HG02610 (cell line): ENCODE data around the gene TTC28.

Experiments used
- ATAC-seq: cut with Tn5 transposase; IDR thresholded peaks from one replicate; pipeline ENCODE4 v1.9.1; 2021; ENCODE audit warnings: mild to moderate bottlenecking, moderate library complexity; ENCODE audit not compliant: unreplicated experiment

TTC28 gene

DNA sequence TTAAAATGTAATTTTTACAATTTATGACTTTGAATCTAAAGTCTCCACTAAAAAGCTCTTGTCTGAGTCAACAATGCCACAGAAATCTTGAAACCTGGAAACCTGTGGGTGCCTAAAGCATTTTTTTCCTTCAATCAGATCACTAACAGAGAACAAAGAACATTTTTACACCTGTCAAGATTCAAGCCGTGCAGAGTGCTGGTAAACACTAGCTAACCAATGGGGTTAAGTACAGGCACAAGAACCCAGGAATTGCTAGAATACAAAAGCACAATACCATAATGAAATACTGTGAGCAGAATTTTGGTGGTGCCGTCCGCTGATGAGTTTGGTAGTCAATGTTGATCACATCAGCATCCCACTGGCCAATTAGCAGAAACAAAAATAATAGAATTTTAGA is 380.3 kb downstream of the TTC28 start:
- no peak for ATAC-seq

DNA sequence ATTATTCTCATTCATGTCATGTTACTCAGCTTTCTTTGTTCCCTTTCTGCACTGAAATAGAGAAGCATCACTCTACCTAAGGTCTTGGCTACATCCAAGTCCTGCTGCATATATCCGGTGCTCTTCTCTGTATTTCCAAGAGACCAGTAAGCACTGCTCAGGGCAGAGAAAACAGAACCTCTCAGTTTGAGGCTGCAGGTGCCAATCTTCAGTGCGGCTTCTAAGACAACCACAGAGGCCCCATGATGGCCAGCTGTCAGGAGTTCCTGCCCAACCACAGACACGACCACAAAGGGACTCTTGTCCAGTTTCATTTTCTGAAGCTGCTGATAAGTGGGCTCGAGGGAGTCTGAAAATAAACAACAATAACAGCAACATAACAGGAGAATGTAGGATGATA is 382.1 kb downstream of the TTC28 start:
- no peak for ATAC-seq

DNA sequence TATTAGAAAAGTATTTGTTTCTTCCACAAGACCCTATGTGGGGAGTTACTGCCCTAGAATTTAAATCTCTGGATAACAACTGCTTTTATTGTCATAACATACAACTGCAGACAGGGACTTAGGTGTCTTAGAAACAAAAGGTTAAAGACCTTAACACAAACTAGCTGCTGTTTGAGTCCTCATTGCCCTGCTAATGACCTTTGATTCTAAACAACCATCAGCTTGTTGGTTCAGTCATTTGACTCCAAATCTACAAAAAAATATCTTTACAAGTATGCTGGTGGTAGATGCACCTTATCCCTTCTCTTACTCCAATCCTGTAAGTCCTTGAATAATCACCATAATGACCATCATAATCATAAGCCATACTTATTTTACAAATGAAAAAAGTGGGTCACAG is 383.2 kb downstream of the TTC28 start:
- ATAC-seq: no peak

DNA sequence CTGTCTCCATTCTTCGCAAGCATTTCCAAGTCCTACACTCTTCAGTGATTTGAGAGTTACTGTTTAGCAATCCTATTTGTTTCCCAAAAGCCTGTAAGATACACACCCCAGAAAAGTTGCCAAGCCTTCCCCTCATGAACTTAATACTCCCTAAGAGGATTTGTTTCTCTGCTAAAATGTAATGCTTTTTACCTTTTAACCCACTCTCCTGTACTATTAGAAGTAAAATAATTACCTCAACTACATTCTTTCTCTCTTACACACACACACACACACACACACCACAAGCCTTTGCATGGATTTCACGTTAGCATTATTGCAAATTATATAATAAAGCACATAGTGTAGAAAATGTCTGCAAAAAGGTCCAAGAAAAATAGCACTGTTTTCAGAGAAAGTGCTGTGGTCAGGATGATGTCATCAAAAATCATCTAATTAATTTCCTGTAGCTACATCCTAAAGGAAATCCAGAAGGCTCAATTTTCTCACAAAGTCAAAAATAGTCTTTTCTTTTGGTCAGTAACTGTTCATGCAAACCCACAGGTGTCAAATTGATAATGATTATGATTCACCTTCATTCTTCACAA is 396.5 kb downstream of the TTC28 start:
- no peak for ATAC-seq

DNA sequence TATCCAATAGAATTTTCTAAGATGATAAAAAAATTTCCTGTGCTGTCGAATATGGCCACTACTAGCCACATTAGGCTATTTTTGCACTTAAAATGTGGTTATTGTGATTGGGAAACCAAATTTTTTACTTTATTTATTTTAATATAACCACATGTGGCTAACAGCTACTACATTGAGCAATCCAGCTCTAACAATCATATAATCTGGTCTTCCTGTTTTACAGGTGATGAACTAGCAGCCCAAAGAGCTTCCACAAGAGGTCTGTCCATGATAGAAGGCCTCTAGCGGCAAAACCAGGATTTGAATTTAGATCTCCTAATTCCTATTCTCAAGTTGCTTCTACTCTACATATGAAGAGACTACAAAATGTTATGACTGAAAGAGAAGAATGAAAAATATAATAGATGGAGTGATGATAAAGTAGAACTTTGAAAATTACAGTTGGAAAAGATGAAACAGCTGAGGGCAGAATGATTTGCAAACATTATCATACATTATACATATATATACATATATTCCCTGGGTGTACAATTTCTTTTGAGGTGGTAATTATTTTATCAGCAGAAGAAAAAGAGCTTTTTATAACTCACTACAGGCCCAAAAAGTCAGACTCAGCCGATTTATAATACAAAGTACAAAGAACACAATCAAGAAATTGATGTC is 397.1 kb downstream of the TTC28 start:
- no peak for ATAC-seq

DNA sequence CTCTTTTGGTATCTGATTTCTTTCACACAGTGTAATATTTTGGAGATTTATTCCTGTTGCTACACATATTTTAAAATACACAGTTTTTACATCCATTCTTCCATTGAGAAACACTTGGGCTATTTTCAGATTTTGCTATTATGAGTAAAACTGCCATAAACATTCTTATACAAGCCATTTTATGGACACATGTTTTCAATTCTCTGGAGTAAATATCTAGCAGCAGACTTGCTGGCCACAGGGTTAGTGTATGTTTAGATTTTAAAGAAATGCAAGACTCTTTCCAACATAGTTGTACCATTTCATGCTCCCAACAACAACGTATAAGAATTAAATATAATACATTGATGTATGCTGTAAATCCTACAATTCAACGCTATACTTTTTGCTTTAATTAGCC is 399.8 kb downstream of the TTC28 start:
- ATAC-seq: no peak

DNA sequence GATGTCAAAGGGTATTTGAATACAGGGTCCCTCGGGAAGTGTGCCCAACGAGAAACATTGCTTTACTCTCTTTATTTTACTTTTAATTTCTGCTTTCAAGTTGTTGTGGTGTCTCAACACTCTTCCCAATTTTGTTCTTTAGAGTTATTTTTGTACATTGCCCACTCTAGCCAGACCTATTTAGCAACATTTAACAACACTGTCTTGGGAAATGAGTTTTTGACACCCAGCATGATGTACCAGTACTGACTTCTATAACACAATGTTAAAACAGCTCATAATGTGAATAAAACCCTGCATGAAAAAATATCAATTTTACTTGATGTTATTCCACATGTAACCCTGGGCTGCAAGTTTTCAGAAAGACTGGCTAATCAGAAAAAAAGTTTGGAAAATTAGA is 410.4 kb downstream of the TTC28 start:
- no peak for ATAC-seq

DNA sequence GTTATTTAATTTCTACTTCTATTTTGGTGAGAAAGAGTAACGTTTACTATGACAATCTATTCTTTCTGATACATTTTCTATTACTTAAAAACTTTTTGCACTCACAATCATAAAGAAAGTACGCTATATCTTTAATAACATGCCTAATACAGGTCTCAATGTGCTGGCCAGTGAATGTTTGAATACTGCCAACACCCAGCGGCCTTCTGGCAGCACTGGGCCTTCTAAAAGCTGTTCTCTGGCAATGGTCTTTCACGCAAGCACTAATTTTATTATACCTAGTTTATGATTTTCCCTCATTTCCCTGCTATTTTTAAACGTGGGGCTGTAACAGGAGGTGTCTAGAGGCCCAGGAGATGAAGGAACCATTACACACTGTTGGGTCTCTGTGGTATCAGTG is 410.8 kb downstream of the TTC28 start:
- no peak for ATAC-seq

DNA sequence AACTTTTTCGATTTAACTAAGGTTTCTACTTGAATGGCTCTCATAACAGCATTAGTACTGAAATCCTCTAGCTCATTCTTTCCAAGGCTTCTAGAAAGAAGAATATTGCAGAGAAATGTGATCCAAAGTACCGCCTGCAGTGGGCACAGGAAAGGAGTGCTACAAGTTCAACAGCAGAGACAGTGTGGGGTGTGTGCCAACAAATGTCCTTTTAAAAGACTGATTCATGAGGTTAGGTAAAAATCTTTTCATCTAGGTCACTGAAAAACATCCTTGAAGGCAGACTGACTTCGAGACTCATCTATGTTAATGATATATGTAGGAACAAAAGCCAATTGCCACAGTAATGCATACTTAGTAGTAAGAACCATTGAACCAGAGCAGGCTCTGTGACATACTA is 411.5 kb downstream of the TTC28 start:
- no peak for ATAC-seq

DNA sequence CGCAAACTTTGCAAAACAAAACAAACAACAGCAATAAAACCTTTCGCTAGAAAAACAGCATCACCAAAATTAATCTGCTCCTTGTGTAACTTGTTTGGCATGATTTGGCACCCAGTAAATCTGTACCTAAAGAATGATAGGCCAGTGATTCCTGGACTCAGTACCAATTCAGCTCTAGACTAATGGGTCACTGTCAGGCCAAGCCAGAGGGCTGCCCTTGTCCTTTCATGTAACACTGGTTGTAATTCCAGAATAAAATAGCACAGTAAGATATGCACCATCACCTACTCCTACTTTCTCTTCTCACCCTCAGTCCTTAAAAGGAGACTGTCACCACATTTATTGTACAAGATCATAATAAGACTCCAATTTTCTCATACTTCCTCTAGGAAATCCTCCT is 419.0 kb downstream of the TTC28 start:
- ATAC-seq: no peak

DNA sequence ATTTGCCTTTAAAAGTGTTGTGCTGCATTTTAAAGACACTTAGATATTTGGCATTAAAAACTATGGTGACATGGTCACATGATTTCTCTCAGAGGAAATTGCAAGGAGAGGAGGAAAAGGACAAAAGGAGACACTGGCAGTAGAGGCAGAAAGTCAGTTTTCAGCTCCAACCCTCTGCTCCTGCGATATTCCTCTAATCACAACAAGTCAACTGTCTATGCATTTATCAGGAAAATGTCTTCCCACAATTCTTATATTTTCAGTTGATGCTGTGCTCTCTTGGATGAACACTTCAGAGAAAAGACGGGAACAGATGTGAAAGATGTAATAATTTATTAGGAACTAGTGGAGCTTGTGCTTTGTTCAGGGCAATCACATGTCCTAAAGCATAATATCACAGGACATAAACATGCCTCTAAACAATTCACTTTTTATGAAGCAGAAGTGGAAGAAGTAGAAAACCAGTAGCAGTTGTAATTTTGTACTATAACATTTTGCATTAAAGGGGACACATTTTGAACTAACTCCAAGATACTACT is 419.8 kb downstream of the TTC28 start:
- ATAC-seq: no peak

DNA sequence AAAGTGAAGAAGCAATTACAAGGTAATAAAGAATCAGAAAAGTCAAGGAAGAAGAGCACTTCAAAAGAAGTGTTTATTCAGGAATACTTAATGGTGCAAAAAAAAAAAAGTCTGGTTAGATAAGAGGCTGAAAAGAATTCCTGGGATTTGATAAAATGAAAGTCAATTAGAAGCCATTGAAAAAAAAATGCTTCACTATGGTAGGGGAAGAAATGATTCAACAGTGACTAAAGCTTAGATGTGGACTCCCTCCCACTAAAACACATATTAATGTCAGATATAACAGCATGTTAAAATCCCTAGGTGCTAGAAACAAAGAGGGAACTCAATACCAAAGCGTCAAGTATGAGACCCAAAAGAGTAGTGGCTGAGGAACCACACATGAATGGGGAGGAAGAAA is 425.2 kb downstream of the TTC28 start:
- no peak for ATAC-seq

DNA sequence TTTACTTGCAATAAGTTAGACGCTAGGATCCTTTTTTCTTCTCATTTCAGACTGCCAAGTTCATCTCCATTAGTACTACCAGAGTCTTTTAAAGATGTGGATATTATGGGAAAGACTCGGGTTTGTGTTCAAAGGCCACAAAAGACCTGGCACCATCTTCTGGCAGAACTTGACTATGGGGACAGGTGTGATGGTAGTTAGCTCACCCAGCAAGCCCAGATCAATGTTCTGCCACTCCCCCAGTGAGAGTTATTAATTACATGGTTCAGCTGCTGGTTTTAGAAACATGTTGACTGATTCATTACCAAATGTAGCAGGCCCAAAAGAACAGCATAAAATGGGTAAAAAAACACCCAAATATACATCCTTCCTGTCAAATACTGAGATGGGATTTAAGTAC is 427.1 kb downstream of the TTC28 start:
- ATAC-seq: no peak

DNA sequence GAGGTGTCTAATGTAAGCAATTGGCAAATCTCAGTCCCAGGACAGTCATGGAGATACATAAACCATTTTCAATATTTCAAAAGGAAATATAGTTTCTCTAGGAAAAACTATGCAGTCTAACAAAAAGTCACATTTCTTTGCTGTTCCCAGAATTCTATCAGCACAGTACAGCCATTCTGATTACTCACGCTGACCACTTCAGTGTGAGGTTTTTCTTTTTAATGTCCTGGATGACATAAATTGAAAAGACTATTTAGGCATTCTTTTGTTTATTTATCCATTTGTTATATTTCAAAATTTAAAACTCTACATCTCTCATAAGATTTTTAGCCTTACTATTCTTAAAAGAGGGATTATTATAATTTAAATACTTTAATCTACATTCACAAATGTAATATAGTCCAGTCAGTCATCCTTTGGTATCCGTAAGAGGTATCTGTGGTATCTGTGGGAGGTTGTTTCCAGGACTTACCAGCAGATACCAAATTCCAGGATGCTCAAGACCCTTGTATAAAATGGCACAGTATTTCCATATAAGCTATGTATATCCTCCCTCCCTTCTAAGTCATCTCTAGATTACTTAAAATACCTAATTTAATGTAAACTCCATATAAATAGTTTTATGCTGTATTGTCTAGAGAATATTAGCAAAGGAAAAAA is 429.5 kb downstream of the TTC28 start:
- ATAC-seq: no peak

DNA sequence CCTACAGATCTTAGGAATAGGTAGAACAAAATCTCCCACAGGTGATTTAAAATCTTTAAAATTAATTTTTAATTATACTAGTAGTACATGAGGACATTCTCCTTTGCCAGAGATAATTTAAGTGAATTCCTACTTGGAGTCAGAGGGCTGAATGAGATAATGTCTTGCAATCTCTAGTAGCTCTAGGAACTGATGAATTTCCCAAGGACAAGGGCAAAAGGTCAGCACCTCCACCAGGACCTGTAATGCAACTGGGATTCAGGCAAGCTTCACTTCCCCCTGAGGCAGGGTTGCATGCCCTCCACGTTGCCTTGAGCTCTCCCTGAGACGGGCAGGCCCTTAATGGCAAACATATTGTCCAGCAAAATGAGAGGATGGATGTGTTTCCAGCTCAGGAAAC is 430.2 kb downstream of the TTC28 start:
- no peak for ATAC-seq

DNA sequence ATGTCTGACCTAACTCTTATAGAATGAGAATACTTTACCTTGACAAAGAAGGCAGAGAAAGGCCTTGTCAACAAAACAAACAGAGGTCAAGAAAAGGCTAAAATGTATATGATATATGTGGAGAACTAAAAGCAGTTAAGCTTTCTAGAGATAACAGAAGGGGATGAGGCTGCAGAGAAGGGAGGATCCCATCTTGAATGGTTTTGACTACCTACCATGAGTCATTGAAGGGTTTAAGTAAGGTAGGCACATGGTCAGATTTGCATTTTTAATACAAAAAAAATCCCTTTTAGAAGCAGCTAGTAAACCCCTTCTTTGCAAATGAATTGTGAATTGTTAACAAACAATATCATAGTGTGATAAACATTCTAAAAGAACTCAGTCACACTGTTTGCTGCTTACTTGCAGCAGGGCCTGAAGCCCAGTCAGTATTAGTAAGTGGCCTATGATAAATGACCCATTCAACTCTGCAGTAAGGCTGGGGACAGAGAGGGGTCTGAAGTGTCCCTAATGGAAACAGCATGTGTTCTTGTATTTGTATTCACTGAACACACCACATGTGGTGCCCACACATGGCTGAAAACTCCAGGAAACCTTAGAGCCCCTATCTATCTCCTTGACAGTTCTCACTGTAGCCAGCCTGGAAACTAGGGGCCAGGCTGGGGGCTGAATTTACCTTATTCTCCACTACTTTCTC is 431.8 kb downstream of the TTC28 start:
- no peak for ATAC-seq

DNA sequence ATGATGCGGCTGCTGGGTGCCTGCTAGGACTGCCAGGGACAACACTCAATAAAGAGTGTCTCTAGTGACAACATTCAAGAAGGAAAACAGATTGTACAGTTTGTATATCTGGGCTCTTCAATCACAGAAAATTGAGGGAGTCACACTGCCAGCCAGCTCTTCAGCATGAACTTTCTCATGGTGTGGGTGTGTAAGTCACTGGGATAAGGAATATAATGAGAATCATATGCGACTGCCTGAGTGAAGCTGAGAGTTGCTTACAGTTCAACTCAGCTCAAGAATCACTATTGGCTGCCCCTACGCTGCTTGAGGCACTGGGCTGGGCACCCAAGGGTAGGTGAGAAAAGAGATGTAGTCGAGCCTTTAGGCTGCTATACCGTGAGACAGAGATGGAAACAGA is 432.5 kb downstream of the TTC28 start:
- no peak for ATAC-seq

DNA sequence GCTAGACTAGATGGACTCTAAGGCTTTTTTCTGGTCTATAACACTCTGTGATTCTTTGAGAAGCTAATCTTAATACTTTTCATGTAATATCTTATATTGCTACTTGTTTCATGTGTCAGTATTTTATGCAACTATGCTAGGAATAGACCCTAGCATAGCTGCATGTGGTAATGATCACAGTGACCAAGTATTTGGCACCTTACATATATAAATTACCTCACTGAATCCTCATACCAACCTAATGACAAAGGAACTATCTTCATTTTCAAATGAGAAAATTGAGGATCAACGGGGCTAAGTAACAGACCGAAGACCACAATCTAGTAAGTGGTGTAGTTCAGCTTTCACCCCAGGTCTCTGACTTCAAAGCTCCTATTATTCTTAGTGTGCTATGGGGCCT is 433.2 kb downstream of the TTC28 start:
- no peak for ATAC-seq

DNA sequence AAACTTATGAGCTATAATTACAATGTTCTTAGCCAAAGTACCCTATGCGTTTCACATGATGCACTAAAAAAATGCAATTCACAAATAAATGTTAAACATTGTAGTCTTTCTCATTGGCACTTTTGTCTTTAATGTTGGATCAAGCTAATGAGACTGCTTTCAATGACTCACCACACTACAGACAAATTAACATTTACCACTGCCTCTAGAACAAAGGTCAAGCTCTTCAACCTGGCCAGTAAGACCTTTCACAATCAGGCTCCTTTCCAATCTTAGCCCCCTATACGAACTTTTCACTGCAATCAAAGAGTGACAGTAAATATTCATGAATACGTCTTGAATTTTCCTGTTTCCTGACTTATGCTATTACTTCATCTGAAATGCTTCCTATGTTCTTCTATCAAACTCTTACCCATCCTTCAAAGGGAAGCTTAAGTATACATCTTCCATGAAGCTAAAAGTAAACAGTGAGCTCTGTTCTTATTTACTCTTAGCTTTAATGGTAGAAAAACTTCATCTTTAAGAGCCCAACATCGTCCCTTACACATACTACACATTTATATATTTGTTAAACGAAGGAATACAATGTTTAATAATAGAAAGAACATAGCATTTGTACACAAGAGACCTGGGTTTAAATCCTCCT is 433.9 kb downstream of the TTC28 start:
- no peak for ATAC-seq

DNA sequence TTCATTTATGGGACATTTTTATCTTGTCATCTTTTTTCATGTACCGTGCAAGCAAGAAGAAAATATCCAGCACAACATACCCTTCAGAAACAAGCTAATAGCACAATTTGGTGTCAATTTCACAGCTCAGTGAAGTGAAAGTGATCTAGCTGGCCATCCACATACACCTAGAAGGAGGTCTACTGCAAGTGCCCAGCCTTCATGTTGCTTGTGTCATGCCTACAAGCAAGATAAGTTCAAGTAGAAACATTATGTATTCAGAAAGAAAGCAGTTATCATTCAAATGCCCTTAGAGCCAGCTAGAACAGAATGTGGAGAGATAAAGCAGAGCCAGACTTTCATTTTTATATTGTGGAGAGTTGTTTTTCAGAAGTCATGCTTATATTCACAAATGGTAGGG is 434.9 kb downstream of the TTC28 start:
- ATAC-seq: no peak

DNA sequence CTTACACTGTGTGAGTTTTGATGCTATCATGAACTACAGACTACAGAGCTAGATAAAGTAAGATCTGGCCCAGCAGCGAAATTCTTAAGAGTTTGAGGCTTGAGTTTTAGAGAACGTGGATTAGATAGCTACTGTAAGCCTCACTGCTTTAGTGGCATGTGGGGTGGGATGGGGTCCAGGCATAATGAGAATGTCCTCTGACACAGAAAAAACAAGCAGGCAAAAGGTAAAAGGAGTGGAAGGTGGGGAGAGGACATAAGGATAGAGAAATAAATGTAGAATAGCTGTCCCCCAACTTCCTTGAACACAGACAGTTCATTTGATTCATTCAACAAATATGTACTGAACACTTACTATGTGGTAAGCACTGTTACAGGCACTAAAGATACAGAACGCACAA is 436.1 kb downstream of the TTC28 start:
- ATAC-seq: no peak
